ENCODE measurements around the gene AKR1B15.

- TF ChIP-seq, protein P1, sequence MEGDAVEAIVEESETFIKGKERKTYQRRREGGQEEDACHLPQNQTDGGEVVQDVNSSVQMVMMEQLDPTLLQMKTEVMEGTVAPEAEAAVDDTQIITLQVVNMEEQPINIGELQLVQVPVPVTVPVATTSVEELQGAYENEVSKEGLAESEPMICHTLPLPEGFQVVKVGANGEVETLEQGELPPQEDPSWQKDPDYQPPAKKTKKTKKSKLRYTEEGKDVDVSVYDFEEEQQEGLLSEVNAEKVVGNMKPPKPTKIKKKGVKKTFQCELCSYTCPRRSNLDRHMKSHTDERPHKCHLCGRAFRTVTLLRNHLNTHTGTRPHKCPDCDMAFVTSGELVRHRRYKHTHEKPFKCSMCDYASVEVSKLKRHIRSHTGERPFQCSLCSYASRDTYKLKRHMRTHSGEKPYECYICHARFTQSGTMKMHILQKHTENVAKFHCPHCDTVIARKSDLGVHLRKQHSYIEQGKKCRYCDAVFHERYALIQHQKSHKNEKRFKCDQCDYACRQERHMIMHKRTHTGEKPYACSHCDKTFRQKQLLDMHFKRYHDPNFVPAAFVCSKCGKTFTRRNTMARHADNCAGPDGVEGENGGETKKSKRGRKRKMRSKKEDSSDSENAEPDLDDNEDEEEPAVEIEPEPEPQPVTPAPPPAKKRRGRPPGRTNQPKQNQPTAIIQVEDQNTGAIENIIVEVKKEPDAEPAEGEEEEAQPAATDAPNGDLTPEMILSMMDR (IDR thresholded peaks at IDR 0.05), result no peak
- TF ChIP-seq POLR2A (IDR thresholded peaks at IDR 0.05) (no peak), POLR2AphosphoS5 (IDR thresholded peaks at IDR 0.05) (no peak)
These were observed 3.0 kb upstream of the AKR1B15 start for GRCh38 chr7:134545918-134546317.
